ENCODE data around the gene PPP1R9A.

Gene PPP1R9A

DNA sequence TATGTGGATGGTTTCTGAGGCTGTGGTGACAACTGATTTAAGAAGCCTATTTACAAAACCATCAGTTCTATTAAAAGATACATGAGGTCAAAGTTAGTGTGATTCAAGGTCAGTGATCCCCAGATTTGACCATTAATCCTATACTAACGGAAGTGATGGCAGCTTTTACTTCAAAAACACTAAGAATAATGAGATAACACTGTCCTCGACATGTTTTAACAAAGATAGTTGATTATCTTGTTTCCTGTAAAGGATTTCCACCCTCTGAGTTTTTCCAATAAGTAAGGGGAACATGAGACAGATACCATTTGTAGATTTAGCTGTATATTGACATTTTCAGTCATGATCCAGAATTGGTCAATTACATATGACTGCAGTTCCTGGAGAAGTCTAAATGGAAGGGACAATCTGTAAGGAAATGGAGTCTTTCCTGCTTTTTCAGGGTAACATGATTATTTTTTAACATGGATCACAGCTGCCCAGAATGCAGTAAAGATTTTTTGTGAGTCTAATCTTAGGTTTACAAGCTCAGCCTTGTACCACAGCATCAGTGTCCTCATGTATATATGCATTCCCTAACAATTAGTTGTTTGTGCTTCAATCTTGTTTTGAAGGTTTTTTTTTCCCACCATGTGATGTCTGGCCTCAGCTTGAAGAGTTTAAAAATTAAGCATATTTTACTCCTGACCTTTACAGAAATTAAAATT, 188.0 kb downstream of the PPP1R9A start:
- Histone ChIP-seq H3K27me3 (ENCODE audit: control insufficient read depth in 3 of 3, insufficient read depth in 3 of 3, low read depth in 1 of 3, low read length in 3 of 3) (no peaks in the 10 kb centered on the region), H2AK5ac (ENCODE audit: low read depth, low read length) (no peak overlapping the region), H3K4ac (ENCODE audit: low read length) (no peak overlapping the region), H3K9ac (ENCODE audit: low read depth, low read length, poor library complexity) (no peak overlapping the region), H3K18ac (ENCODE audit: low read length) (no peak overlapping the region), H3K27ac (replicated peaks; ENCODE audit: low read length) (no peak overlapping the region), H2BK120ac (ENCODE audit: low read depth, low read length) (no peak overlapping the region), H3K79me1 (ENCODE audit: low read depth, low read length) (no peaks in the 10 kb centered on the region), H2AFZ (ENCODE audit: low read length) (no peak overlapping the region), H3K14ac (ENCODE audit: low read length) (no peak overlapping the region), H2BK5ac (ENCODE audit: low read length) (no peak overlapping the region), H4K8ac (ENCODE audit: low read depth, low read length) (no peak overlapping the region), H3K23ac (ENCODE audit: low read depth, low read length, poor library complexity) (no peak overlapping the region), H3K4me1 (ENCODE audit: control insufficient read depth in 2 of 2, insufficient read depth in 1 of 2, low read depth in 1 of 2, low read length in 2 of 2) (peaks cover 0 to 2% of the 10 kb centered on the region in 2 donors), H3K36me3 (replicated peaks in 1 of 2; ENCODE audit: control insufficient read depth in 2 of 2, insufficient read depth in 2 of 2, low read length in 2 of 2) (no peaks in the 10 kb centered on the region), H3K4me2 (ENCODE audit: insufficient read depth, low read length, poor library complexity, severe bottlenecking) (no peak overlapping the region), H3K9me3 (replicated peaks in 1 of 2; ENCODE audit: control insufficient read depth in 2 of 2, insufficient read depth in 1 of 2, low read depth in 1 of 2, low read length in 2 of 2) (no peaks in the 10 kb centered on the region), H3K4me3 (ENCODE audit: low read length in 2 of 2) (no peak overlapping the region), H4K91ac (ENCODE audit: low read depth, low read length, poor library complexity) (no peak overlapping the region), H2BK12ac (ENCODE audit: low read length) (no peak overlapping the region), H2BK15ac (ENCODE audit: low read length) (no peak overlapping the region)
- DNase-seq (ENCODE audit: low spot score): no peak
- no CpG with 5 or more reads among the region's 2 CpGs for WGBS, 2 donors (ENCODE audit: extremely low coverage in 2 of 2, insufficient read length in 2 of 2, insufficient replicate concordance in 1 of 2)

DNA sequence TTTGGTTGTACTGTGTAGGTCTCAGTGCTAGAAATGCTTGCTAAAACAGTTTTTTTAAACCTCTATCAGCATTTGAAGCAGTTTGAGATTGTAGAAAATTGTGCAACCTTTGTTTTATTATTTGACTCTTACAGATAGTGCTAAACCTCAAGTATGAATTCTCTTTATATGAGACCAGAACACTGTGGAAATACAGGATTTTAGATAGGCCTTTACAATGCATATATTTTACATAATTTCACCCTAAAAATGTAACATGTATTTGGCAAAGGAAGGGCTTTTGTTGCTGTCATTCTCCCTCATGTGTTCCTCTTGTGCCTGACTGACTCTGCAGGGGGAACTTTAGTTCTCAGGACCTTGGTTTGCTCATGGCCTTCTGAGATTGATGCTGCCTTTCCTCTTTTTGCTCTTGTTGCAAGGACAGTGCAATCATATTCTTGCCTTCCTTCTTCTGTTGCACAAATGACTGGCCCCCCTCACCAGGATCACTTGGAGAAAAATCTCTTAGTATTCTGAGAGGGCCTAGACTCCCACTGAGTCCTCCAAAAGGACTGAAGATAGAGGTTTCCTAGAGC, 188.7 kb downstream of the PPP1R9A start:
- Histone ChIP-seq H2BK120ac (ENCODE audit: low read depth, low read length) (no peak overlapping the region), H2BK15ac (ENCODE audit: low read length) (no peak overlapping the region), H2BK12ac (ENCODE audit: low read length) (no peak overlapping the region), H3K4ac (ENCODE audit: low read length) (no peak overlapping the region), H3K14ac (ENCODE audit: low read length) (no peak overlapping the region), H3K18ac (ENCODE audit: low read length) (no peak overlapping the region), H3K9ac (ENCODE audit: low read depth, low read length, poor library complexity) (no peak overlapping the region), H3K79me1 (ENCODE audit: low read depth, low read length) (no peaks in the 10 kb centered on the region), H3K23ac (ENCODE audit: low read depth, low read length, poor library complexity) (no peak overlapping the region), H2BK5ac (ENCODE audit: low read length) (no peak overlapping the region), H3K27ac (replicated peaks; ENCODE audit: low read length) (no peak overlapping the region), H3K27me3 (ENCODE audit: control insufficient read depth in 3 of 3, insufficient read depth in 3 of 3, low read depth in 1 of 3, low read length in 3 of 3) (no peaks in the 10 kb centered on the region), H3K4me1 (ENCODE audit: control insufficient read depth in 2 of 2, insufficient read depth in 1 of 2, low read depth in 1 of 2, low read length in 2 of 2) (peaks cover 0 to 2% of the 10 kb centered on the region in 2 donors), H2AK5ac (ENCODE audit: low read depth, low read length) (no peak overlapping the region), H3K4me3 (ENCODE audit: low read length in 2 of 2) (no peak overlapping the region), H2AFZ (ENCODE audit: low read length) (no peak overlapping the region), H3K36me3 (replicated peaks in 1 of 2; ENCODE audit: control insufficient read depth in 2 of 2, insufficient read depth in 2 of 2, low read length in 2 of 2) (no peaks in the 10 kb centered on the region), H3K9me3 (replicated peaks in 1 of 2; ENCODE audit: control insufficient read depth in 2 of 2, insufficient read depth in 1 of 2, low read depth in 1 of 2, low read length in 2 of 2) (peaks cover 0 to 2% of the 10 kb centered on the region in 2 donors), H3K4me2 (ENCODE audit: insufficient read depth, low read length, poor library complexity, severe bottlenecking) (no peak overlapping the region), H4K91ac (ENCODE audit: low read depth, low read length, poor library complexity) (no peak overlapping the region), H4K8ac (ENCODE audit: low read depth, low read length) (no peak overlapping the region)
- no peak for DNase-seq (ENCODE audit: low spot score)

DNA sequence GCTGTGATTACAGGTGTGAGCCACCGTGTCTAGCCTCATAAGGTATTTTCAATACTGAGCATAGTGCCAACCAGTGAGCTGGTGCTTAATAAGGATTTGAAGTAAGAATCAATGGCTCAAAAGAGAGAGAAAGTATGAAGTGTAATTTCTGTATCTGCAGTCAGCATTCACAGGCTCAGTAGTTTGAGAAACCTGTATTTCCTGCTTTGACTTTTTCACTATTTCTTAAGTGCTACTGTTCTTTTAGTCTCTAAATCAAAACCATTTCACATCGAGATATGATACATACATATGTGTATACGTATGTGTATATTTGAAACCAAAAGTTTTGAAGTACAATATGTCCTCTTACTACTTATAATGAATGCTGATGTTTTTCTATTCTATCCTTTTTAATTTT, 189.9 kb downstream of the PPP1R9A start:
- no peak overlapping the region for H4K8ac ChIP-seq (ENCODE audit: low read depth, low read length)
- no peak overlapping the region for H2BK120ac ChIP-seq (ENCODE audit: low read depth, low read length)
- no peak overlapping the region for H2BK12ac ChIP-seq (ENCODE audit: low read length)
- no CpG with 5 or more reads among the region's 3 CpGs for WGBS, 2 donors (ENCODE audit: extremely low coverage in 2 of 2, insufficient read length in 2 of 2, insufficient replicate concordance in 1 of 2)
- H3K4me3 ChIP-seq (ENCODE audit: low read length in 2 of 2): no peak overlapping the region
- no peak overlapping the region for H2BK15ac ChIP-seq (ENCODE audit: low read length)
- H4K91ac ChIP-seq (ENCODE audit: low read depth, low read length, poor library complexity): no peak overlapping the region
- no peak overlapping the region for H2BK5ac ChIP-seq (ENCODE audit: low read length)
- H3K23ac ChIP-seq (ENCODE audit: low read depth, low read length, poor library complexity): no peak overlapping the region
- no peak overlapping the region for H3K9ac ChIP-seq (ENCODE audit: low read depth, low read length, poor library complexity)
- no peak overlapping the region for H3K18ac ChIP-seq (ENCODE audit: low read length)
- H3K4me1 ChIP-seq (ENCODE audit: control insufficient read depth in 2 of 2, insufficient read depth in 1 of 2, low read depth in 1 of 2, low read length in 2 of 2): peaks cover 0 to 2% of the 10 kb centered on the region in 2 donors
- peaks cover 0 to 2% of the 10 kb centered on the region in 2 donors for H3K9me3 ChIP-seq (replicated peaks in 1 of 2; ENCODE audit: control insufficient read depth in 2 of 2, insufficient read depth in 1 of 2, low read depth in 1 of 2, low read length in 2 of 2)
- no peaks in the 10 kb centered on the region for H3K36me3 ChIP-seq (replicated peaks in 1 of 2; ENCODE audit: control insufficient read depth in 2 of 2, insufficient read depth in 2 of 2, low read length in 2 of 2)
- no peaks in the 10 kb centered on the region for H3K79me1 ChIP-seq (ENCODE audit: low read depth, low read length)
- no peak overlapping the region for H2AK5ac ChIP-seq (ENCODE audit: low read depth, low read length)
- H3K4me2 ChIP-seq (ENCODE audit: insufficient read depth, low read length, poor library complexity, severe bottlenecking): no peak overlapping the region
- DNase-seq (ENCODE audit: low spot score): no peak
- no peaks in the 10 kb centered on the region for H3K27me3 ChIP-seq (ENCODE audit: control insufficient read depth in 3 of 3, insufficient read depth in 3 of 3, low read depth in 1 of 3, low read length in 3 of 3)
- H3K14ac ChIP-seq (ENCODE audit: low read length): no peak overlapping the region
- H3K27ac ChIP-seq (replicated peaks; ENCODE audit: low read length): no peak overlapping the region
- H3K4ac ChIP-seq (ENCODE audit: low read length): no peak overlapping the region
- no peak overlapping the region for H2AFZ ChIP-seq (ENCODE audit: low read length)

DNA sequence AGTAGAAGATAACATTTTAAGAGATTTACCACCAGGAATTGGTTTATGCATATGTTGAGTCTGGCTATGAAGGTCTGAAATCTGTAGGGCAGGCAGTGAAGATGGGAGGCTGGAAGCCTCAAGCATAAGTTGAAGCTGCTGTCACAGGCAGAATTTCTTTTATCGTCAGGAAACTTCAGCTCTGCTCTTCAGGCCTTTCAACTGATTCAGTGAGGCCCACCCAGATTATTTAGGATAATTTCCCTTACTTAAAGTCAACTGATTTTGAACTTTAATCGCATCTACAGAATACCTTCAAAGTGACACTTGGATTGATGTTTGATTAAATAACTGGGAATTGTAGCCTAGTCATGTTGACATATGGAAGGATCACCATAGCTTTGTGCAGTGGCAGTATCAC, 190.5 kb downstream of the PPP1R9A start:
- no peak overlapping the region for H3K9ac ChIP-seq (ENCODE audit: low read depth, low read length, poor library complexity)
- no peak overlapping the region for H3K4ac ChIP-seq (ENCODE audit: low read length)
- H2BK12ac ChIP-seq (ENCODE audit: low read length): no peak overlapping the region
- H3K18ac ChIP-seq (ENCODE audit: low read length): no peak overlapping the region
- no peak overlapping the region for H2BK15ac ChIP-seq (ENCODE audit: low read length)
- H2AK5ac ChIP-seq (ENCODE audit: low read depth, low read length): no peak overlapping the region
- no peak for DNase-seq (ENCODE audit: low spot score)
- WGBS, 2 donors (ENCODE audit: extremely low coverage in 2 of 2, insufficient read length in 2 of 2, insufficient replicate concordance in 1 of 2): no CpG with 5 or more reads among the region's 2 CpGs
- H3K4me1 ChIP-seq (ENCODE audit: control insufficient read depth in 2 of 2, insufficient read depth in 1 of 2, low read depth in 1 of 2, low read length in 2 of 2): peaks cover 0 to 2% of the 10 kb centered on the region in 2 donors
- no peak overlapping the region for H3K14ac ChIP-seq (ENCODE audit: low read length)
- no peak overlapping the region for H4K91ac ChIP-seq (ENCODE audit: low read depth, low read length, poor library complexity)
- peaks cover 0 to 2% of the 10 kb centered on the region in 2 donors for H3K9me3 ChIP-seq (replicated peaks in 1 of 2; ENCODE audit: control insufficient read depth in 2 of 2, insufficient read depth in 1 of 2, low read depth in 1 of 2, low read length in 2 of 2)
- no peak overlapping the region for H2AFZ ChIP-seq (ENCODE audit: low read length)
- no peaks in the 10 kb centered on the region for H3K79me1 ChIP-seq (ENCODE audit: low read depth, low read length)
- H3K27me3 ChIP-seq (ENCODE audit: control insufficient read depth in 3 of 3, insufficient read depth in 3 of 3, low read depth in 1 of 3, low read length in 3 of 3): no peaks in the 10 kb centered on the region
- H3K23ac ChIP-seq (ENCODE audit: low read depth, low read length, poor library complexity): no peak overlapping the region
- no peak overlapping the region for H2BK120ac ChIP-seq (ENCODE audit: low read depth, low read length)
- no peak overlapping the region for H3K4me3 ChIP-seq (ENCODE audit: low read length in 2 of 2)
- H3K4me2 ChIP-seq (ENCODE audit: insufficient read depth, low read length, poor library complexity, severe bottlenecking): no peak overlapping the region
- H2BK5ac ChIP-seq (ENCODE audit: low read length): no peak overlapping the region
- H3K27ac ChIP-seq (replicated peaks; ENCODE audit: low read length): no peak overlapping the region
- no peak overlapping the region for H4K8ac ChIP-seq (ENCODE audit: low read depth, low read length)
- H3K36me3 ChIP-seq (replicated peaks in 1 of 2; ENCODE audit: control insufficient read depth in 2 of 2, insufficient read depth in 2 of 2, low read length in 2 of 2): no peaks in the 10 kb centered on the region
